Vagina (tissue), 2 donors: Measurements from ENCODE around the gene EIF2B4.

Experiments
- POLR2A ChIP-seq, 2 donors: fragments of 450-650 bp; IDR thresholded peaks; one replicate each; pipeline ENCODE4 v1.6.1; 2017; ENCODE audit warnings: antibody characterized with exemption in 2 of 2, mild to moderate bottlenecking in 2 of 2, moderate library complexity in 2 of 2
- POLR2AphosphoS5 ChIP-seq, 2 donors: sonication (generic); formaldehyde crosslinking; IDR thresholded peaks; one replicate each; pipeline ENCODE4 v1.9.0; 2017; ENCODE audit warnings: antibody characterized with exemption in 2 of 2, mild to moderate bottlenecking in 2 of 2, low read depth in 1 of 2; ENCODE audit not compliant: insufficient read depth in 1 of 2
- TF ChIP-seq, protein P1 (sequence below), 3 experiments: fragments of 450-650 bp in 2 of 3; fragments of 200-600 bp in 1 of 3; sonication (generic) in 1 of 3; IDR thresholded peaks; one replicate each; pipeline ENCODE4 v1.5.1; 2017 to 2019; ENCODE audit warnings: antibody characterized with exemption in 3 of 3, mild to moderate bottlenecking in 2 of 3, moderate library complexity in 2 of 3

DNA sequence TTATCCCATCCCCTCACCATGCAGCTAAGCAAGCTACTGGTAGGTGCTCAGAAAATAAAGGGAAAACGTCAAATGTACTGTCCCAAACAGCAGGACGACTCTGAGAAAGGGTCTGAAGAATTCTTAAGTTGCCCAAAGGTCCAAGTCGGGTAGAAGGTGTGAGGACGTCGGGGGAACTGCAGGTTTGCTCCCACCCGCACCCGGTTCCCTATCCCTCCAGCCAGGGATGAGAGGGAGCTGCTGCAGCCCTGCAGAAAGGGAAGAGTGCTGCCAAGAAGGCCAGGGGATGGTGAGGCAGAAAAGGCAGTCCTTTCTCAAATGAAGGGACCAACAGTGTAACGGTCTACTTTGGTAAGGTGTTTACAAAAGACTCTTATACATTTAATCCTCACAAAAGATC is 55.0 kb downstream of the EIF2B4 start:
- TF ChIP-seq, protein P1, sequence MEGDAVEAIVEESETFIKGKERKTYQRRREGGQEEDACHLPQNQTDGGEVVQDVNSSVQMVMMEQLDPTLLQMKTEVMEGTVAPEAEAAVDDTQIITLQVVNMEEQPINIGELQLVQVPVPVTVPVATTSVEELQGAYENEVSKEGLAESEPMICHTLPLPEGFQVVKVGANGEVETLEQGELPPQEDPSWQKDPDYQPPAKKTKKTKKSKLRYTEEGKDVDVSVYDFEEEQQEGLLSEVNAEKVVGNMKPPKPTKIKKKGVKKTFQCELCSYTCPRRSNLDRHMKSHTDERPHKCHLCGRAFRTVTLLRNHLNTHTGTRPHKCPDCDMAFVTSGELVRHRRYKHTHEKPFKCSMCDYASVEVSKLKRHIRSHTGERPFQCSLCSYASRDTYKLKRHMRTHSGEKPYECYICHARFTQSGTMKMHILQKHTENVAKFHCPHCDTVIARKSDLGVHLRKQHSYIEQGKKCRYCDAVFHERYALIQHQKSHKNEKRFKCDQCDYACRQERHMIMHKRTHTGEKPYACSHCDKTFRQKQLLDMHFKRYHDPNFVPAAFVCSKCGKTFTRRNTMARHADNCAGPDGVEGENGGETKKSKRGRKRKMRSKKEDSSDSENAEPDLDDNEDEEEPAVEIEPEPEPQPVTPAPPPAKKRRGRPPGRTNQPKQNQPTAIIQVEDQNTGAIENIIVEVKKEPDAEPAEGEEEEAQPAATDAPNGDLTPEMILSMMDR (IDR thresholded peaks at IDR 0.05) = no peak
- no peak for TF ChIP-seq POLR2AphosphoS5 (IDR thresholded peaks at IDR 0.05; ENCODE audit: insufficient read depth in 1 of 2, low read depth in 1 of 2)
- no peak for TF ChIP-seq POLR2A (IDR thresholded peaks at IDR 0.05)
